HL-60 (cell line): ENCODE data around the gene BRMS1.

ENCODE experiments used
- DNase-seq, 2 experiments: peaks; one replicate each; pipeline ENCODE4 v3.0.0-alpha.2; 2010 to 2020; ENCODE audit warnings: low read depth in 1 of 2, low spot score in 1 of 2
- H3K27ac ChIP-seq: fragments of 250-450 bp; sonication (Bioruptor Pico); replicated peaks from 2 replicates; pipeline ENCODE4 v1.5.1; 2020; ENCODE audit warnings: mild to moderate bottlenecking, moderate library complexity
- H3K27me3 ChIP-seq: fragments of 250-450 bp; sonication (Bioruptor Pico); 2 replicates; pipeline ENCODE4 v1.5.1; 2021; ENCODE audit warnings: mild to moderate bottlenecking, moderate library complexity; ENCODE audit not compliant: insufficient read depth, poor library complexity, severe bottlenecking
- H3K4me3 ChIP-seq: replicated peaks from 2 replicates; pipeline ENCODE4 v1.5.1; 2011; ENCODE audit warnings: mild to moderate bottlenecking, control low read depth, low read length; ENCODE audit not compliant: insufficient read depth
- GABPA ChIP-seq: IDR thresholded peaks from 2 replicates; pipeline ENCODE4 v1.6.1; 2012; ENCODE audit warnings: low read depth
- POLR2AphosphoS5 ChIP-seq: IDR thresholded peaks from 2 replicates; pipeline ENCODE4 v1.6.1; 2012; ENCODE audit warnings: low read depth
- SPI1 ChIP-seq: IDR thresholded peaks from 2 replicates; pipeline ENCODE4 v1.6.1; 2012; ENCODE audit warnings: low read depth, mild to moderate bottlenecking, borderline replicate concordance
- TF ChIP-seq, protein P1 (sequence below): IDR thresholded peaks from one replicate; pipeline ENCODE4 v1.5.1; 2011; ENCODE audit warnings: low read length, control low read depth, inconsistent platforms; ENCODE audit not compliant: insufficient read depth
- TF ChIP-seq, protein P2 (sequence below): IDR thresholded peaks from 2 replicates; pipeline ENCODE4 v1.6.1; 2012; ENCODE audit warnings: low read depth; ENCODE audit not compliant: insufficient replicate concordance

The BRMS1 gene

DNA sequence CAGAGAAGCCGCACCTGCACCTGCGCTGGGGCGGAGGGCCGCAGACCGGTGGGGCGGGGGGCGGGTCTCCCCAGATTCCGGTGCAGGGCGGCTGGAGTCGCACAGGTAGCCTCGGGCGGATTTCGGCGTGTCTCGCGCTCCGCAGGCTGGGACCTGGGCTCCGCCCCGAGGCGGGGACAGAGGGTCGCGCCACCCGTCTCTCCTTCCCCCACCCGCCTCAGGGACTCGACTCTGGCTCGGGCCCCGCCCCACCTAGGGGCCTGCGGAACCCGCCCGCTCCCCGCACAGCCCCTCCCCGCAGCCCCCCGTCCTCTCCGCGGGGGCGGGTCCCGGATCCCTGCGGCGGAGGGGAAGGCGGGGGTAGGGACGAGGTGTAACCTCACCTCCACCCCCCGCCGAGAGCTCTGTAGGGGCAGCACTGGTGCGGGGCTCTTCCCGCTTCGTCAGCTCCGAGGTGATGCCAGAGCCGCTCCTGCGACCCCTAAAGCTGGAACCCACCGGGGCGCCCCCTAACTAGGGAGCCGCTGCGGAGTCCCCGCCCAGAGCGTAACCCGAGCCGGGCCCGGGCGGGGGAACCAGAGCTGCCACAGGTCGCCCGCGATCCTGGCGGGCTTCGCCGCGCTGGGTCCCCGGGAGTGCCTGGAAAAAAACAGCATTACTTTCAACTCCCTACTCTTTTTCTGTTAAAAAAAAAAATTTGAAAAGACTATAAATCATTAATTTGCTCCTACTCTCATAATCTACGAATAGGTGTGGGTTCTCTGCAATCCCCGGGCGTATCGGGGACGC lies 26.9 kb upstream of the BRMS1 start, which contains the start of gene SLC29A2:
TSS of gene SLC29A2 (minus strand) at position 134 of the 789 bp plus-strand sequence. CDS start 169 bp downstream, outside the sequence.
- peak; percentile 78 to 82 for DNase-seq
- H3K27me3 ChIP-seq: no peaks in the 10 kb centered on the region
- peak within 1 kb of the TSS; percentile 91 for H3K4me3 ChIP-seq
- TF ChIP-seq, protein P1, sequence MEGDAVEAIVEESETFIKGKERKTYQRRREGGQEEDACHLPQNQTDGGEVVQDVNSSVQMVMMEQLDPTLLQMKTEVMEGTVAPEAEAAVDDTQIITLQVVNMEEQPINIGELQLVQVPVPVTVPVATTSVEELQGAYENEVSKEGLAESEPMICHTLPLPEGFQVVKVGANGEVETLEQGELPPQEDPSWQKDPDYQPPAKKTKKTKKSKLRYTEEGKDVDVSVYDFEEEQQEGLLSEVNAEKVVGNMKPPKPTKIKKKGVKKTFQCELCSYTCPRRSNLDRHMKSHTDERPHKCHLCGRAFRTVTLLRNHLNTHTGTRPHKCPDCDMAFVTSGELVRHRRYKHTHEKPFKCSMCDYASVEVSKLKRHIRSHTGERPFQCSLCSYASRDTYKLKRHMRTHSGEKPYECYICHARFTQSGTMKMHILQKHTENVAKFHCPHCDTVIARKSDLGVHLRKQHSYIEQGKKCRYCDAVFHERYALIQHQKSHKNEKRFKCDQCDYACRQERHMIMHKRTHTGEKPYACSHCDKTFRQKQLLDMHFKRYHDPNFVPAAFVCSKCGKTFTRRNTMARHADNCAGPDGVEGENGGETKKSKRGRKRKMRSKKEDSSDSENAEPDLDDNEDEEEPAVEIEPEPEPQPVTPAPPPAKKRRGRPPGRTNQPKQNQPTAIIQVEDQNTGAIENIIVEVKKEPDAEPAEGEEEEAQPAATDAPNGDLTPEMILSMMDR: no peak
- no peak for TF ChIP-seq SPI1
- TF ChIP-seq, protein P2, sequence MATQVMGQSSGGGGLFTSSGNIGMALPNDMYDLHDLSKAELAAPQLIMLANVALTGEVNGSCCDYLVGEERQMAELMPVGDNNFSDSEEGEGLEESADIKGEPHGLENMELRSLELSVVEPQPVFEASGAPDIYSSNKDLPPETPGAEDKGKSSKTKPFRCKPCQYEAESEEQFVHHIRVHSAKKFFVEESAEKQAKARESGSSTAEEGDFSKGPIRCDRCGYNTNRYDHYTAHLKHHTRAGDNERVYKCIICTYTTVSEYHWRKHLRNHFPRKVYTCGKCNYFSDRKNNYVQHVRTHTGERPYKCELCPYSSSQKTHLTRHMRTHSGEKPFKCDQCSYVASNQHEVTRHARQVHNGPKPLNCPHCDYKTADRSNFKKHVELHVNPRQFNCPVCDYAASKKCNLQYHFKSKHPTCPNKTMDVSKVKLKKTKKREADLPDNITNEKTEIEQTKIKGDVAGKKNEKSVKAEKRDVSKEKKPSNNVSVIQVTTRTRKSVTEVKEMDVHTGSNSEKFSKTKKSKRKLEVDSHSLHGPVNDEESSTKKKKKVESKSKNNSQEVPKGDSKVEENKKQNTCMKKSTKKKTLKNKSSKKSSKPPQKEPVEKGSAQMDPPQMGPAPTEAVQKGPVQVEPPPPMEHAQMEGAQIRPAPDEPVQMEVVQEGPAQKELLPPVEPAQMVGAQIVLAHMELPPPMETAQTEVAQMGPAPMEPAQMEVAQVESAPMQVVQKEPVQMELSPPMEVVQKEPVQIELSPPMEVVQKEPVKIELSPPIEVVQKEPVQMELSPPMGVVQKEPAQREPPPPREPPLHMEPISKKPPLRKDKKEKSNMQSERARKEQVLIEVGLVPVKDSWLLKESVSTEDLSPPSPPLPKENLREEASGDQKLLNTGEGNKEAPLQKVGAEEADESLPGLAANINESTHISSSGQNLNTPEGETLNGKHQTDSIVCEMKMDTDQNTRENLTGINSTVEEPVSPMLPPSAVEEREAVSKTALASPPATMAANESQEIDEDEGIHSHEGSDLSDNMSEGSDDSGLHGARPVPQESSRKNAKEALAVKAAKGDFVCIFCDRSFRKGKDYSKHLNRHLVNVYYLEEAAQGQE: no peak
- TF ChIP-seq POLR2AphosphoS5: no peak
- peak within 1 kb of the TSS; percentile 86 for H3K27ac ChIP-seq

- Histone ChIP-seq H3K4me3 (no peak overlapping the region), H3K27me3 (no peaks in the 10 kb centered on the region), H3K27ac (no peak overlapping the region)
- DNase-seq: no peak
- TF ChIP-seq SPI1: no peak
- TF ChIP-seq, protein P1: no peak
- no peak for TF ChIP-seq POLR2AphosphoS5
- TF ChIP-seq GABPA: no peak
- TF ChIP-seq, protein P2: no peak
Observed at GRCh38 chr11:66369073-66369894, 24.4 kb upstream of the BRMS1 start.

DNA sequence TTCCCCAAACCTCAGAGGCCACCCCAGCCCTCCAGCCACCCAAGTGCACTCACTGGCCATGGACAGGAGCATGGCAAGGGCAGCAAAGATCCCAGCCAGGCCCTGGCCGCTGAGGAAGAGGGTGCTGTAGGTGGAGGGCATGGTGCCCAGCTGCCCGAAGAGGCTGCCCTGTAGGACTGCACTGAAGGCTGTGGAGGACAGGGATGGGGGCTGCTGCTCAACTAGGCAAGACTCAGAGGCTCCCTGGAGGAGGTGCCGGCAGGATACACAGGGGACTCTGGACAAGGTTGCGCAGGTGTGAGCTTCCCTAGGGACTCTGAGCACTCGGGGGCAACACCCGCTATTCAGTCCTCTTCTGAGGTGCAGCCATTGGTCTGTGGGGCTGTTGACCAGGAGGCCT lies 23.6 kb upstream of the BRMS1 start:
- no peaks in the 10 kb centered on the region for H3K27me3 ChIP-seq
- H3K27ac ChIP-seq: no peak overlapping the region
- H3K4me3 ChIP-seq: no peak overlapping the region
- no peak for DNase-seq
- TF ChIP-seq SPI1 (no peak), GABPA (no peak), POLR2AphosphoS5 (no peak)
- TF ChIP-seq, protein P1: no peak
- TF ChIP-seq, protein P2: no peak
